ENCODE data around the gene ZSCAN5C.
A peak's percentile ranks its signal among the peaks of the same experiment; 100 is the strongest.
"Not testable (repeated sequence)": the region's sequence is repeated elsewhere in the genome, so short reads cannot be mapped to it uniquely, and the experiment has no call there.

ZSCAN5C gene

DNA sequence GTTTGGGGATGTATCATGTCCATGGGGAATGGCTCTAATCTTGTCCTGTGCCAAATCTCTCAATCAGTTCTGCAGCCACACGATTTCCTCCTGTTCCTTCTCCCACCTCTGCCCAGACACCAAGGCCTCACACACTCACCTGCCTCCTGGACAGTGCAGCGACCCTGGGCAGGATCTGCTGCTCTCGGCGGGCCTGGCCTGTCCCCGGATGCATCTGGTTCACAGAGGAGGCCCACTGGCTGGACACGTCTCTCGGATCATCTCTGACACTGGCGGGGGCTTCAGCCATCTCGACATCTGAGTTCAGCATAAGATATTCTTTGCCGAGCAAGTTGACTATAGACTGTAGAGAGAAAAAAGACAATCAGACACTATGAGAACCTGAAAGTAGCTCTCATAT is 10.4 kb upstream of the ZSCAN5C start:
- DNase-seq (ENCODE audit: low spot score) = no peak

DNA sequence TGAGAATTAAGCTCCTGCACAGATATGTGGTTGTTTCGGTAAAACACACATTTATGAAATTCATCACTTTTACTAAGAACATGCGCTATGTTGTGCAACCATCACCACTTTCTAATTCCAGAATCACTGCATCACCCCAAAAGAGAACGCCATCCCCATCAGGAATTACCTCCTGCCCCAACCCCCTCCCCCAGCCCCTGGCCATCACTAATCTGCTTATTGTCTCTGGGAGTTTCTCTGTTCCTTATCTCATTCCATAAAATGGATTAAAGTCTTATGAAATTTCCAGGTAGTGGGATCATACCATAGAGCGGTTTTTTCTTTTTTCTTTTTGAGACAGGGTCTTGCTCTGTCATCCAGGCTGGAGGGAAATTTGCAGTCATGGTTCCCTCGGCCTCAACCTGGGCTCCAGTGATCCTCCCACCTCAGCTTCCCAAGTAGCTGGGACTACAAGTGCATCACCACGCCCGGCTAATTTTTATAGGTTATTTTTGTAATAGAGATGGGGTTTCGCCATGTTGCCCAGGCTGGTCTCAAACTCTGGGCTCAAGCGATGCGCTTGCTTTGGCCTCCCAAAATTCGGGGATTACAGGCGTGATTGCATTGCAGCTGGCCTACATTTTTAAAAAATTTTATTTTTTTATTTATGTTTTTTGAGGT is 8.0 kb upstream of the ZSCAN5C start:
- DNase-seq (ENCODE audit: low spot score) = no peak

DNA sequence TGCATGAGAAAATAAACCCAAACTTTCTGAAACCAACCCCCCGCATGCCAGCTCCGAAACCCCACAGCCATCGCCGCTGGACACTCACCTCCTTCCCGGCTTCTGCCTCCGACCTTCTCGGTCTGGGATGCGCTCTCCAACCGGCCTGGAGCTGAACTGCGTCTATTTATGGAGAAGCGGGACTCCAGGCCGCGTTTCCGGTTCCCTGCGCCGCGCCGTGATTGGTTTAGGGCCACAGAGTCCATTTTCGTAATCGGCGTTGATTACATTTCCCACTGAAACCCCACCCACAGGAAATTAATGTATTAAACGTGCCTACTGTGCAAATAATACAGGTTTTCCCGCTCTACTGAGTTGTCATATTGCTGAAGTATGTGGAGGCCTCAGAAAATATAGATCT is 4.4 kb upstream of the ZSCAN5C start, which contains the start of gene ZSCAN5B:
Gene ZSCAN5B, minus strand, starts transcription at position 138 of the 400 bp plus-strand sequence. CDS start 4,731 bp downstream, outside the sequence.
- DNase-seq (ENCODE audit: low spot score) = not testable (repeated sequence)

DNA sequence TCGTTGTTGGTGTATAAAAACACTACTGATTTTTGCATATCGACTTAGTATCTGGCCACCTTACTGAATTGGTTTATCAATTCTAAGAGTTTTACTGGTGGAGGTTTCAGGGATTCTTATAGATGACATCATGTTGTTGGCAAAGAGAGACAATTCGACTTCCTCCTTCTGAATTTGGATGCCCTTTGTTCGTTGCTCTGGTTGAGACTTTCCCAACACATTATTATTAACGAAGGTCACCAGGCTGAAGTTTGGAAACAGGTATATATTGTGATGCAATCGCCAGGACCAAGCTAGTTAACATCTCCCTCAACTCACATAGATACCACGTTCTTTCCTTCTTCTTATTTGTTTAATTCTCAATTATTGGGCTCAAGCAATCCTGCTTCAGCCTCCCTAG is 2.4 kb upstream of the ZSCAN5C start:
- DNase-seq (ENCODE audit: low spot score) = no peak

DNA sequence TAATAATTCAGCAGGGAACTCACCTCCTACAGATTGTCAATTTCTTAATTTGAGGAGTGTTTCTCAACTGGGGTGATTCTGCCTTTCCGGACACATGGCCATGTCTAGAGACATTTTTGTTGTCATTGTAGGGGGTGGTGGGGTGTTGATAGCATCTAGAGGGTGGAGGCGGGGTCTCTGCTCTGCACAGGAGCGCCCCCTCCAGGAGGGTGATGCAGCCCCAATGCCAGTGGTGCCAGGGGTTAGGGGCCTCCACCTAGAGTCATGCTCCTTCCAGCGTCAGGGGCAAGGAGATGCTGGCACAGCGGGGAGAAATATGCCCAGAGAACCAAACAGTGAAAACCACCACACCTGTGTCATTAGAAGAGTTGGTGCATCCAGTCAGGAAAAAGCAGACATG is 5.5 kb downstream of the ZSCAN5C start:
- DNase-seq (ENCODE audit: low spot score) = not testable (repeated sequence)

DNA sequence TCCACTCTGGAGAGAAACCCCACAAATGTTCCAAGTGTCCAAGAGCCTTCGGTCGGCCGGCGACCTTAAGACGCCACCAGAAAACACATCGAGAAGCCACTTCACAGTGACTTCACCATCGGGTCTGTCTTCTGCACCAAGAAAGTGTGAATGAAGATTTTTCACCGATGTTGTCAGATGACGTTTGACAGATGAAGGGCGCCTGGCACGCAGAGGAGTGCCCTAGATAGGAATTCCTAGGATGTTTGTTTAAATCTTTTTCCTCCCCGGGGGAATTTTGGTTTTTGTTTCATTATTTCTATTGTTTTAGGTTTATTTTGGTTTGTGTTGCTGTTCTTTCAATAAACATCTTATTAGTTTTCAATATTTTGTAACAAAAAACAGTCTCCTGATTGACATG is 7.0 kb downstream of the ZSCAN5C start:
- DNase-seq (ENCODE audit: low spot score) = no peak

DNA sequence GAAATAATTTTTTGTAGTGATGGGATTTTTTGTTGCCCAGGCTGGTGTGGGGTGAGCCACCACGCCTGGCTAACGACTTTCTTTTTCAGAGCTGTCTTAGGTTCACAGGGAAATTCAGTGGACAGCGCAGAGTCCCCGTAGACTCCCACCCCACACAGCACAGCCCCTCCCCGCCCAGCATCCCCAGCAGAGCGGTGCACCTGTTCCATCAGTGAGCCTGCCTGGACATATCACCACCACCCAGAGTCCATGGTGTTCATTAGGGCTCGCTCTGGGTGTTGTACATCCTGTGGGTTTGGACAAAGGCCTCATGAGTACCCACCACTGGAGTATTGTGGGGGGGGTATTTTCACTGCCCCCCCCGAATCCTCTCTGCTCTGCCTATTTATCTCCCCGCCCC is 8.0 kb downstream of the ZSCAN5C start:
- not testable (repeated sequence) for DNase-seq (ENCODE audit: low spot score)

DNA sequence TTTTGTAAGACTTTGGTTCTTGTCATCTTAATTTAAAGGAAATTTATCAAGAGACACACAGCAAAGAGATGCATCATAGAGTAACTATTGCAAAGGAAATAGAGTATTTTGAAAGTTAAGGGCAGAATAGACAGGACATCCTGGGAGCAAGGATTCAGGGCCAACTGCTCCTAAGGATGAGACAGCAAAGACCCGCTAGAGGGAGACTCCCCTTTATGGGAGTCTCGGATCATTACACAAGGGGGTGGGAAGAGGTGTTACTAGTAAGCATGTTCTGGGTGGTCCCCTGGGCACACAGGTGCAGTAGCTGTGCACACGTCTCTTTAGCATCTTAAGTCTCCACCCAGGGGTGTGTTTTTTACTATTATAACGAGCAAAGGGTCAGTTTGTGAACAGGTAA is 9.6 kb downstream of the ZSCAN5C start:
- DNase-seq (ENCODE audit: low spot score) = no peak

DNA sequence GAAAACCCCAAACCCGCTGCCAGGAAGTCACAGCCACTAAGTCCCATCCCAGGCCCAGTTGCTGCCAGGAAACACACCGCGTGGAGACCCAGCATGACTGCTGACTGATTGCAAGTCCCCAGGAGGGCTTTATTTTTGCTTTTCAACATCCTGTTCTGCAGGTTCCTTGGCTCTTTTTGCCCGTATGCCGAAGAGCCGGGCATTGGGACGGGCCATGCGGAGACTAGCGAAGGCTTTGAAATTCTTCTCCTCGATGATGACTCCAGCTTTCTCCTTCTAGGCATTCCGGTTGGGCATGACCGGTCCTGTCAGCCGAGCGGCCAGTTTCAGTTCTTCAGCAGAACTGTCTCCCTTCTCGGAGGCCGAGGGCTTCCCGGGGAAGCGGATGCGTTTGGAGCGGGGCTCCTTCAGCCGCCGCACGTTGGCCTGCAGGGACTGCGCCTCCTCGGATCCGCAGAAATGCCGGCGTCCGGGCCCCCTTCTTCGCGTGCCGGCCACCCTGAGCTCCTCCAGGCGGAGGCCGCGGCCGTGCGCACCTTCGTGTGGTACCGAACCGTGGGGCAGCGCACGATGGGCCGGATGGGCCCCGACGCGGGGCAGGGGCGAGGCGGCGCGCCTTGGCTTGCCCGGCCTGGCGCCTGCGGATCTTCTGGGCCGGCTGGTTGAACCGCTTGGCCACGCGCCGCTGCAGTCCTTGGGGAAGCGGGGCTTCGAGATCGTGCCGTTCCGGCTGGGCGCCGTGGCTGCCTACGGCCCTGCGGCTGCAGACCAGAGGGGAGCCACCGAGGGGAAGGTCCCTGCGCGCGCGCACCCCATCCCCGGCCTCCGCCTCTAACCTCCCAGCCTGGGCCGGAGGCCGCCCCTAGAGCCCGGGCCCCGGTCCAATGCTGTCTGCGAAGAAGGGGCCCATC is 15.2 kb downstream of the ZSCAN5C start:
- peak; percentile 35 for DNase-seq (ENCODE audit: low spot score)

DNA sequence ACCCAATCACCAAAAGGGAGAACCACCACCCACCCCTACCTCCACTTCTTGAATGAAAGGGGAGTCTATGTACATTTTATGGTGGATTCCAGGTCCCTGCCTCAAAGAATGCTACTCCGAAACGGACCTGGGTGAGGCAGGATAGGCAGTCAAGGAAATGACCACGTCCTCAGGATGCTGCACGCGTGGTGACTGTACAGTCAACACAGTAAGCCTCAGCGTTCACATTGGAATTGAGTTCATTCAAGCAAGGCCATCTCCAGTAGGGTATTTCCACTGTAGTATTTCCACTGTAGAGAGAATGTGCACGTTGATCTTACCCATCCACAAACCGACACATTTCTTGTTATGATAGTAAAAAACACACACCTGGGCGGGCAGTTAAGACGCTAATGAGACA is 16.9 kb downstream of the ZSCAN5C start:
- no peak for DNase-seq (ENCODE audit: low spot score)

DNA sequence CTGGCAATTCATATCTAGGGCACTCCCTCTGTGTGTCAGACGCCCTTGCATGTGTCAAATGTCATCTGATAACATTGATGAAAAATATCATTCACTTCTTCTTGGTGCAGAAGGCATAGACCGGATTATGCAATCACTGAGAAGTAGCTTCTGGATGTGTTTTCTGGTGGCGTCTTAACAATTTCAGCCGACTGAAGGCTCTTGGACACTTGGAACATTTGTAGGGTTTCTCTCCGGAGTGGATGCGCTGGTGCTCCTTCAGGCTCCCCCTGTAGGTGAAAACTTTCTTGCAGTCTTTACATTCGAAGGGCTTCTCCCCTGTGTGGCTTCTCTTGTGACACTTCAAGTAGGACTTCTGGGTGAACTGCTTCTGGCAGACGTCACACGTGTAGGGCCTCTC is 19.4 kb downstream of the ZSCAN5C start:
- not testable (repeated sequence) for DNase-seq (ENCODE audit: low spot score)

DNA sequence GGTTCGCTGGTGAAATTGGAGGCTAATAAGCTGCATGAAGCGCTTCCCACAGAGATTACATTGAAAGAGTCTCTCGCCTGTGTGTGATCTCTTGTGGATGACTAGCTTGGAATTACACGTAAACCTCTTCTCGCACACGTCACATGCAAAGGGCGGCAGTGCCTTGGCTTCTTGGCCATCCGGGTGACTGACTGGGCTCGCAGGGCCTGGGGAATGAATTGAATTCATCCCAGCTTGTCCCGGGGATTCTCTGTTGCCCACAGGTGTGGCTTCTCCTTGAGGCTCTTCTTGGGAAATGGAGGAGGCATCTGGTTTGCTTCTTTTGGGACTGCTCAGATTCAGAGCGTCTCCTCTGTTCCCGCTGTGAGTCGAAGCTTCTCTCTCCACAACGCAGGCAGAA is 19.8 kb downstream of the ZSCAN5C start:
- no peak for DNase-seq (ENCODE audit: low spot score)

DNA sequence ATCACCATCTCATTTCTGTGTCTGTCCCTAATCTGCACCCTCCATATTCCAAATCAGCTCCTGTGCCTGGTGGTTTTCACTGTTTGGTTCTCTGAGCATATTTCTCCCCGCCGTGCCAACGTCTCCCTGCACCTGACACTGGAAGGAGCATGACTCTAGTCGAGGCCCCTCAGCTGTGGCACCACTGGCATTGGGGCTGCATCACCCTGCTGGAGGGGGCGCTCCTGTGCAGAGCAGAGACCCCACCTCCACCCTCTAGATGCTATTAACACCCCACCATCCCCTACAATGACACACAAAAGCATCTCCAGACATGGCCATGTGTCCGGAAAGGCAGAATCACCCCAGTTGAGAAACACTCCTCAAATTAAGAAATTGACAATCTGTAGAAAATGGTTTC is 20.8 kb downstream of the ZSCAN5C start:
- no peak for DNase-seq (ENCODE audit: low spot score)

DNA sequence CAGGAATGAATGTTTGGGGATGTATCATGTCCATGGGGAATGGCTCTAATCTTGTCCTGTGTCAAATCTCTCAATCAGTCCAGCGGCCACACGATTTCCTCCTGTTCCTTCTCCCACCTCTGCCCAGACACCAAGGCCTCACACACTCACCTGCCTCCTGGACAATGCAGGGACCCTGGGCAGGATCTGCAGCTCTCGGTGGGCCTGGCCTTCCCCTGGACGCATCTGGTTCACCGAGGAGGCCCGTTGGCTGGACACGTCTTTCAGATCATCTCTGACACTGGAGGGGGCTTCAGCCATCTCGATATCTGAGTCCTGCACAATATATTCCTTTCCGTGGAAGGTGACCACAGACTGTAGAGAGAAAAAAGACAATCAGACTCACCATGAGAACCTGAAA is 21.4 kb downstream of the ZSCAN5C start:
- DNase-seq (ENCODE audit: low spot score) = no peak

DNA sequence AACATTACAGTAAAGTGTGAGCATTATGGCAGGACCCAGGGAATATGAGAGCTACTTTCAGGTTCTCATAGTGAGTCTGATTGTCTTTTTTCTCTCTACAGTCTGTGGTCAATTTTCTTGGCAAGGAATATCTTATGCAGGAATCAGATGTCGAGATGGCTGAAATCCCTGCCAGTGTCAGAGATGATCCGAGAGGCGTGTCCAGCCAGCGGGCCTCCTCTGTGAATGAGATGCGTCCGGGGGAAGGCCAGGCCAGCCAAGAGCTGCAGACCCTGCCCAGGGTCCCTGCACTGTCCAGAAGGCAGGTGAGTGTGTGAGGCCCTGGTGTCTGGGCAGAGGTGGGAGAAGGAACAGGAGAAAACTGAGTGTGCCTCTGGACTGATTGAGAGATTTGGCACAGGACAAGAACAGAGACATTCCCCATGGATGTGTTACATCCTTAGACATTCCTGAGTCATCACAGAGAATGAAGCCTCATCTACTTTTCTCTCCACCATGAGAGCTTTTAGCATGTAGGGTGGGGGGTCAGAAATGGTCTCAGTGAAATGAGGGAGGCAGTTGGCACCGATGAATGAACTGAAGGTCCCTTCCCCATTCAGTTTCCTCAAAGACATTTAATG is 43.2 kb downstream of the ZSCAN5C start:
- peak; percentile 58 for DNase-seq (ENCODE audit: low spot score)

DNA sequence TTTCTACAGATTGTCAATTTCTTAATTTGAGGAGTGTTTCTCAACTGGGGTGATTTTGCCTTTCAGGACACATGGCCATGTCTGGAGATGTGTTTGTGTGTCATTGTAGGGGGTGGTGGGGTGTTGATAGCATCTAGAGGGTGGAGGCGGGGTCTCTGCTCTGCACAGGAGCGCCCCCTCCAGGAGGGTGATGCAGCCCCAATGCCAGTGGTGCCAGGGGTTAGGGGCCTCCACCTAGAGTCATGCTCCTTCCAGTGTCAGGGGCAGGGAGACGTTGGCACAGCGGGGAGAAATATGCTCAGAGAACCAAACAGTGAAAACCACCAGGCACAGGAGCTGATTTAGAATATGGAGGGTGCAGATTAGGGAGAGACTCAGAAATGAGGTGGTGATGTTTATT is 43.7 kb downstream of the ZSCAN5C start:
- not testable (repeated sequence) for DNase-seq (ENCODE audit: low spot score)

DNA sequence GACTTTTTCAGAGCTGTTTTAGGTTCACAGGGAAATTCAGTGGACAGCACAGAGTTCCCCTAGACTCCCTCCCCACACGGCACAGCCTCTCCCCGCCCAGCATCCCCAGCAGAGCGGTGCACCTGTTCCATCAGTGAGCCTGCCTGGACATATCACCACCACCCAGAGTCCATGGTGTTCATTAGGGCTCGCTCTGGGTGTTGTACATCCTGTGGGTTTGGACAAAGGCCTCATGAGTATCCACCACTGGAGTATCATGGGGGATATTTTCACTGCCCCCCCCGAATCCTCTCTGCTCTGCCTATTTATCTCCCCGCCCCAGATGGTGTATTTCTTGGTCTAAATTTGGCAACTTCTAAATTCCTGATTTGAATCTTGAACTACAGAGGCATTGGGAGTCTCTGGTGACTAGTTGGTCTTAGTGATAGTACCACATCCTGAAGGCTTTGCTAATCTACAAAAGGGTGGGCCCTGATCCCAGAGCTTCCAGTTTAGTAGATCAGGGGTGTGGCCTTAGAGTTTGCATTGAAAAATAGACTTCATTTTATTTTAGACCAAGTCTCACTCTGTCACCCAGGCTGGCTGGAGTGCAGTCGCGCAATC is 46.8 kb downstream of the ZSCAN5C start:
- not testable (repeated sequence) for DNase-seq (ENCODE audit: low spot score)

DNA sequence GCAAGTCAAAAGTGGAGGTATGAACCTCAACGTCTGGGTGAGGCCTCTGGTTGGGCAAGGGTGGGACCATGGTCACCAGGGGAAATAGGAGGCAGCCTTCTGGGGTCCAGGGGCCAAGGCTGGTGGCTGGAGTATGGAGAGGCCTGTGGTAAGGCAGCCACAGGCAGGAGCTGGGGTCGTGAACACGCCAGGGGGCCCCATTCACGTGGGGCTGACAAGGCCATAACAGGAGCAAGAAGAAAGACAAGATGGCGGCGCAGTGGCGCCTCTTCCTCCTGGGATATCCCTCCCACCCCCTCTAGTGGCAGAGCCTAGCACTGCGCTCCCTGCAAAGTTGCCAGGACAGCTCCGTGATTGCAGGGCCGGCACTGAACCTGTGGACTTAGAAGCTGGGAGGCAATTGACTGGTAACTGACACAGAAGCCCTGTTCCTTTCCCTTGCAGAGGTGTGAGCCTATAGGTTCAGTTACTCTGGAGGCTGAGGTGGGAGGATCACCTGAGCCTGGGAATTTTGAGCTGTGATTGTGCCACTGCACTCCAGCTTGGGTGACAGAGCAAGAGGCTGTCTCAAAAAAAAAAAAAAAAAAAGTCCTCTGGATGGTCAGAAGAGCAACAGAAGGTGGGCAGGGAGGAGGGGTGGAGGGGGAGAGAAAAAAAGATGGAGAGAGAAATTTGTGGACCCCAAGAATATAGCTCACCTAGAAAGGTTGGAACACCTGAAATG is 50.8 kb downstream of the ZSCAN5C start:
- peak; percentile 70 for DNase-seq (ENCODE audit: low spot score)

DNA sequence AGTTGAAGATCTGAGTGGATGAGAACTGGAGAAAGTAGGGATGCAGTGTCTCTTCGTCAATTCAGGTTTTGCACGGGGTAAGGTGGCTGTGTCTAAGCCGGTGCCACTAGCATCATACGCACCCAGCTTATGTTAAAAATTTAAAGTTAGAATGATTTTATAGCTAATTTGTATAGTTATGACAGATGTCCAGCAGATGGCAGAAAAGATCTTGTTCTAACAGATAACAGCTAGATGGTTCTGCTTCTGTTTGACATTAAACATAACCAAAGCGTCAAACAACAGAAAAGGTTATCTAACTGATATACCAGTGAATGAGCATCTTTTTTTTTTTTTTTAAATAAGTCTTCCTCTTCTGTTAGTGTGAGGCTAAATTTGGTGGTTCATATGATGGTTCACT is 51.7 kb downstream of the ZSCAN5C start:
- peak; percentile 57 for DNase-seq (ENCODE audit: low spot score)

DNA sequence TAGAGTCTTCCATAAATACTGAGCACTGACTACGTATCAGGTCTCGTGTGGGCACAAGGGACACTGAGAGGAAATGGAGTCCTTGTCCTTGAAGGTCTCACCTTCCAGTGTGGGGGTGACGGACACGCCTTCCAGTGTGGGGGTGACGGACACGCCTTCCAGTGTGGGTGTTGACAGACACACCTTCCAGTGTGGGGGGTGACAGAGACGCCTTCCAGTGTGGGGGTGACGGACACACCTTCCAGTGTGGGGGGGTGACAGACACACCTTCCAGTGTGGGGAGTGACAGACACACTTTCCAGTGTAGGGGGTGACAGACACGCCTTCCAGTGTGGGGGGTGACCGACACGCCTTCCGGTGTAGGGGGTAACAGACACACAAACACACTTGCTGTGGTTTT is 56.2 kb downstream of the ZSCAN5C start:
- DNase-seq (ENCODE audit: low spot score) = no peak
